ENCODE results near the gene MALRD1.

The MALRD1 gene

GRCh38 chr10:19701427-19702052 lies 652.9 kb downstream of the MALRD1 start:
- in situ Hi-C loops (cut with HindIII; ENCODE audit: low sequenced_read_pairs) = no loop called here
- H3K4me3 ChIP-seq (ENCODE audit: low read depth, low read length) = no peak overlapping the region
- no peak for TF ChIP-seq CTCF (IDR thresholded peaks at IDR 0.05; ENCODE audit: low read depth, low read length, missing control alignments)
- DNase-seq (ENCODE audit: low read depth) = no peak

- no peak for DNase-seq (ENCODE audit: low read depth)
- no peak for TF ChIP-seq CTCF (IDR thresholded peaks at IDR 0.05; ENCODE audit: low read depth, low read length, missing control alignments)
- no peak overlapping the region for H3K4me3 ChIP-seq (ENCODE audit: low read depth, low read length)
- in situ Hi-C loops (cut with HindIII; ENCODE audit: low sequenced_read_pairs) = no loop called here
These were observed 653.6 kb downstream of the MALRD1 start for GRCh38 chr10:19702215-19702614.

GRCh38 chr10:19704544-19704943 lies 655.9 kb downstream of the MALRD1 start:
- TF ChIP-seq CTCF (IDR thresholded peaks at IDR 0.05; ENCODE audit: low read depth, low read length, missing control alignments) = no peak
- in situ Hi-C loops (cut with HindIII; ENCODE audit: low sequenced_read_pairs) = no loop called here
- no peak for DNase-seq (ENCODE audit: low read depth)
- no peak overlapping the region for H3K4me3 ChIP-seq (ENCODE audit: low read depth, low read length)

- no peak for DNase-seq (ENCODE audit: low read depth)
- TF ChIP-seq CTCF (IDR thresholded peaks at IDR 0.05; ENCODE audit: low read depth, low read length, missing control alignments) = no peak
- H3K4me3 ChIP-seq (ENCODE audit: low read depth, low read length) = no peak overlapping the region
- in situ Hi-C loops (cut with HindIII; ENCODE audit: low sequenced_read_pairs) = no loop called here
These were observed 656.6 kb downstream of the MALRD1 start for GRCh38 chr10:19705250-19705649.

GRCh38 chr10:19706904-19707303 lies 658.3 kb downstream of the MALRD1 start:
- no peak for TF ChIP-seq CTCF (IDR thresholded peaks at IDR 0.05; ENCODE audit: low read depth, low read length, missing control alignments)
- in situ Hi-C loops (cut with HindIII; ENCODE audit: low sequenced_read_pairs) = no loop called here

GRCh38 chr10:19707376-19707775 lies 658.8 kb downstream of the MALRD1 start:
- TF ChIP-seq CTCF (IDR thresholded peaks at IDR 0.05; ENCODE audit: low read depth, low read length, missing control alignments) = no peak
- in situ Hi-C loops (cut with HindIII; ENCODE audit: low sequenced_read_pairs) = no loop called here
- no peak overlapping the region for H3K4me3 ChIP-seq (ENCODE audit: low read depth, low read length)
- DNase-seq (ENCODE audit: low read depth) = no peak

More at GRCh38 chr10:19706904-19707303, 658.3 kb downstream of the MALRD1 start:
- DNase-seq (ENCODE audit: low read depth) = no peak
- no peak overlapping the region for H3K4me3 ChIP-seq (ENCODE audit: low read depth, low read length)
